HEK293T (cell line): ENCODE measurements around the gene GPS1.

ENCODE experiments used
- ARNT ChIP-seq: fragments of 450-650 bp; IDR thresholded peaks from 2 replicates; pipeline ENCODE4 v1.6.1; 2017; ENCODE audit warnings: mild to moderate bottlenecking
- BHLHE40 ChIP-seq: fragments of 450-650 bp; IDR thresholded peaks from 2 replicates; pipeline ENCODE4 v1.6.1; 2016; ENCODE audit warnings: mild to moderate bottlenecking, moderate library complexity, borderline replicate concordance
- ELF4 ChIP-seq: fragments of 450-650 bp; IDR thresholded peaks from 2 replicates; pipeline ENCODE4 v1.6.1; 2017; ENCODE audit warnings: antibody characterized with exemption
- FOXK2 ChIP-seq: fragments of 450-650 bp; IDR thresholded peaks from 2 replicates; pipeline ENCODE4 v1.6.1; 2016; ENCODE audit warnings: mild to moderate bottlenecking
- FOXM1 ChIP-seq: fragments of 450-650 bp; IDR thresholded peaks from 2 replicates; pipeline ENCODE4 v1.6.1; 2017; ENCODE audit warnings: mild to moderate bottlenecking, borderline replicate concordance
- HDGF ChIP-seq: fragments of 450-650 bp; IDR thresholded peaks from 2 replicates; pipeline ENCODE4 v1.6.1; 2017; ENCODE audit warnings: antibody characterized with exemption, borderline replicate concordance
- L3MBTL2 ChIP-seq: fragments of 450-650 bp; conservative IDR thresholded peaks from 2 replicates; pipeline ENCODE4 v1.6.1; 2016; ENCODE audit warnings: mild to moderate bottlenecking
- SP1 ChIP-seq: fragments of 450-650 bp; IDR thresholded peaks from 2 replicates; pipeline ENCODE4 v1.6.1; 2017
- SUZ12 ChIP-seq: fragments of 450-650 bp; IDR thresholded peaks from 2 replicates; pipeline ENCODE4 v1.6.1; 2016; ENCODE audit warnings: mild to moderate bottlenecking
- TARDBP ChIP-seq: fragments of 450-650 bp; IDR thresholded peaks from 2 replicates; pipeline ENCODE4 v1.6.1; 2016

DNA sequence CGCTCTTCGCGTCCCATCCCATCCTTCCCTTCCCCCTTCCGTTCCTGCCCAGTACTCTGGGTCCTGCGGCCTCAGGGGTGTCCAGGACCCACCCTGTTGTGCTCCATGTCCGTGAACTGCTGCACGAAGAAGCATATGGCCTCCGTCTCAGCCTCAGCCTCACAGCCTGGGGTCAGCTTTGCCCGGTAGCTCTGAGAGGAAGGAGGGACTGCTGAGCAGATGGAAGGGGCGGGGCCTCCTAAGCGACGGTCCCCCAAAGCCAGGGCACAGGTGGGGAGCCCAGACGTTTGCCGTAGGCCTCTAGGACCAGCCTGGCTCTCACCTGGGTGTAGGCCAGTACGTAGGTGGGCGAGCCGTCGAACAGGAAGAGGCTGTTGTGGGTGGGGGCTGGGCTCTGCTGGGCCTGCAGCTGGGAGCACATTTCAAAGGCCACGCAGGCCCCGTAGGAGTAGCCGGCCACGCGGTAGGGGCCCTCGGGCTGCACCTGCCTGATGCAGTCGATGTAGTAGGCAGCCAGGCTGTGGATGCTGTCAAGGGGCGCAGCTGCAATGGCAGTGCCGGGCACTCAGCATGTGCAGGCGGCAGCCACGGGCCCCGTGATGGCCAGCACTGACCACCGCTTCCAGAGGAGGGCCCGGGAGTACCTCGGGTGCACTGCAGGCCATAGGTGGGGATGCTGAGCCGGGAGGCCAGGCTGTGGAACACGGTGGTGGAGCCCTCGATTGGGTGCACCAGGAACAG is 28.5 kb downstream of the GPS1 start:
- TF ChIP-seq HDGF (no peak), FOXK2 (no peak), SUZ12 (no peak), ARNT (no peak), ELF4 (no peak), FOXM1 (no peak), BHLHE40 (no peak), SP1 (no peak), TARDBP (no peak), L3MBTL2 (no peak)
